ENCODE data around the gene CLINT1.

- no peak for TF ChIP-seq STAT6 (CRISPR knock-in tag; IDR thresholded peaks at IDR 0.05; ENCODE audit: borderline replicate concordance)
- TF ChIP-seq ZBTB43 (CRISPR knock-in tag; conservative IDR thresholded peaks at IDR 0.05), result no peak
- no peak for TF ChIP-seq ZZZ3 (CRISPR knock-in tag; IDR thresholded peaks at IDR 0.05; ENCODE audit: borderline replicate concordance)
- TF ChIP-seq RAD21 (CRISPR knock-in tag; IDR thresholded peaks at IDR 0.05), result no peak
- no peak for TF ChIP-seq ELF1 (CRISPR knock-in tag; IDR thresholded peaks at IDR 0.05)
- no peak for TF ChIP-seq TAF1 (CRISPR knock-in tag; IDR thresholded peaks at IDR 0.05)
- no peak for TF ChIP-seq HDAC2 (CRISPR knock-in tag; IDR thresholded peaks at IDR 0.05)
- no peak for TF ChIP-seq RNF2 (conservative IDR thresholded peaks at IDR 0.05; ENCODE audit: low read depth)
- no peak for TF ChIP-seq MLX (CRISPR knock-in tag; IDR thresholded peaks at IDR 0.05)
- no peak for TF ChIP-seq JUNB (CRISPR knock-in tag; IDR thresholded peaks at IDR 0.05; ENCODE audit: borderline replicate concordance)
- TF ChIP-seq ZNF615 (CRISPR knock-in tag; IDR thresholded peaks at IDR 0.05; ENCODE audit: borderline replicate concordance), result no peak
- TF ChIP-seq EZH2 (conservative IDR thresholded peaks at IDR 0.05; ENCODE audit: low read depth, low read length), result no peak
Observed at GRCh38 chr5:157817928-157818327, 41.0 kb downstream of the CLINT1 start.

Data from HepG2 (cell line).